ENCODE measurements around the gene NPAS3. TPM values are rescaled to one million over a fixed set of nuclear protein-coding genes. Genes with fewer than 3 reads are reported as not detected.

NPAS3 gene
- total and polyA plus RNA-seq, 2 of the 8 experiments (the other 6 are each of a cell fraction or from before 2014, with no cell fraction given): 0.11 to 0.60 TPM

DNA sequence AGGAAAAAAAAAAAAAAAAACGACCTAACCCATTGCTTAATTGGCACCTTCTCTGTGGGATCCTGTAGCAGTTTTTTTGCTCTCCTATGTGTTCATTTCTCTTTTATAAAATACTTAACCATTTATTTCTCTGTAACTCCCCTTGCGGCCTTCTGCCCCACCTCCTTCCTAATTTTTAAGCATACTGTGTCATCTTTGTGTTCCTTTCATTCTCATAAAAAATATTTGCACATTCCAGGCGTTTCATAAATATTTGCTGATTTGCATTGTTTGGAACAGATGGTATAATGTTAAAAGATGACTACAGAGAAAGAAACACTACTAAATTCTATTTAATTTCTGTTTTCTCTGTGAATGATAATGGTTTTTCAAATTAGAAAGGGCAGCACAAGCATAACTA is 77.9 kb downstream of the NPAS3 start:
- Histone ChIP-seq H3K27ac (ENCODE audit: low read depth, low read length) (no peak overlapping the region), H2BK5ac (ENCODE audit: low read depth, low read length) (no peak overlapping the region), H3K14ac (ENCODE audit: insufficient read length) (no peak overlapping the region), H2BK15ac (ENCODE audit: low read length) (no peak overlapping the region), H3K56ac (replicated peaks; ENCODE audit: insufficient read length, low read depth, low read length) (no peak overlapping the region), H3K4me1 (replicated peaks in 1 of 4; ENCODE audit: control insufficient read depth in 3 of 4, insufficient read depth in 4 of 4, low read length in 3 of 4) (no peaks in the 10 kb centered on the region), H3K4me3 (ENCODE audit: extremely low read depth in 1 of 4, insufficient read depth in 2 of 4, low read depth in 3 of 4, low read length in 4 of 4) (no peak overlapping the region), H2AK5ac (ENCODE audit: low read depth, low read length) (no peak overlapping the region), H3K23me2 (ENCODE audit: low read depth, low read length) (no peaks in the 10 kb centered on the region), H3K27me3 (replicated peaks in 1 of 4; ENCODE audit: control insufficient read depth in 3 of 4, extremely low read depth in 1 of 4, insufficient read depth in 3 of 4, low read length in 3 of 4) (no peaks in the 10 kb centered on the region), H4K91ac (replicated peaks; ENCODE audit: insufficient read length, low read length) (no peak overlapping the region), H2BK120ac (replicated peaks; ENCODE audit: low read depth, low read length) (no peak overlapping the region), H3K18ac (ENCODE audit: extremely low read depth, low read length) (no peak overlapping the region), H3K9ac (replicated peaks in 1 of 4; ENCODE audit: extremely low read depth in 1 of 4, low read depth in 3 of 4, low read length in 3 of 4) (no peak overlapping the region), H3K36me3 (ENCODE audit: control insufficient read depth in 2 of 4, insufficient read depth in 4 of 4, low read length in 3 of 4) (no peaks in the 10 kb centered on the region), H4K5ac (ENCODE audit: insufficient read length, low read depth, low read length) (no peak overlapping the region), H2BK12ac (ENCODE audit: low read depth, low read length) (no peak overlapping the region), H2BK20ac (ENCODE audit: low read length) (no peak overlapping the region), H3K4ac (replicated peaks; ENCODE audit: insufficient read length, low read depth, low read length) (no peak overlapping the region), H4K20me1 (replicated peaks in 1 of 2; ENCODE audit: control insufficient read depth in 1 of 2, insufficient read depth in 2 of 2, low read length in 2 of 2) (no peaks in the 10 kb centered on the region), H2AFZ (ENCODE audit: low read length) (no peak overlapping the region), H4K8ac (ENCODE audit: extremely low read depth, insufficient read depth, low read length) (no peak overlapping the region), H3K4me2 (ENCODE audit: insufficient read depth in 1 of 2, low read depth in 2 of 2, low read length in 2 of 2) (no peak overlapping the region), H3K79me2 (ENCODE audit: control insufficient read depth in 1 of 2, insufficient read depth in 2 of 2, low read length in 2 of 2) (no peaks in the 10 kb centered on the region), H3K9me3 (ENCODE audit: insufficient read depth in 2 of 2, low read depth in 1 of 2, low read length in 1 of 2) (no peaks in the 10 kb centered on the region), H3K79me1 (ENCODE audit: low read depth, low read length) (no peaks in the 10 kb centered on the region), H3K23ac (ENCODE audit: insufficient read length) (no peak overlapping the region)
- 76% methylated on average over 3 of the region's 3 CpGs; no CpG with 5 or more reads in 1 of the 2 experiments for WGBS, 2 experiments (ENCODE audit: extremely low coverage in 1 of 2, insufficient coverage in 1 of 2, insufficient read length in 1 of 2, insufficient replicate concordance in 2 of 2, low coverage in 1 of 2, low lambda C conversion rate in 2 of 2, missing lambda C conversion rate in 1 of 2)
- POLR2A ChIA-PET (ENCODE audit: partially characterized antibody): no interaction called here
- DNase-seq (ENCODE audit: low read depth in 1 of 2, low spot score in 2 of 2) (no peak), FAIRE-seq (no peak)
- CTCF ChIA-PET (ENCODE audit: partially characterized antibody): no interaction called here
- TF ChIP-seq POLR2A (IDR thresholded peaks at IDR 0.05; ENCODE audit: control extremely low read depth in 1 of 2, low read depth in 2 of 2, low read length in 2 of 2) (no peak), JUND (IDR thresholded peaks at IDR 0.05; ENCODE audit: low read length) (no peak), MAFK (IDR thresholded peaks at IDR 0.05; ENCODE audit: low read depth, low read length) (no peak), RAD21 (IDR thresholded peaks at IDR 0.05 in 1 of 2, conservative IDR thresholded peaks at IDR 0.05 in 1 of 2; ENCODE audit: low read depth in 2 of 2, low read length in 2 of 2) (no peak), SAP30 (IDR thresholded peaks at IDR 0.05; ENCODE audit: insufficient read depth, insufficient replicate concordance, low read length) (no peak), ASH2L (IDR thresholded peaks at IDR 0.05; ENCODE audit: low read length) (no peak), RXRA (IDR thresholded peaks at IDR 0.05; ENCODE audit: insufficient read depth, low read depth, low read length) (no peak), RNF2 (IDR thresholded peaks at IDR 0.05; ENCODE audit: borderline replicate concordance, low read depth, low read length, missing control alignments, poor library complexity, severe bottlenecking) (no peak), GABPA (IDR thresholded peaks at IDR 0.05; ENCODE audit: borderline replicate concordance, insufficient read depth, low read length) (no peak), JUN (IDR thresholded peaks at IDR 0.05; ENCODE audit: low read depth, low read length) (no peak), CREB1 (IDR thresholded peaks at IDR 0.05) (no peak)
- TF ChIP-seq, protein P1, sequence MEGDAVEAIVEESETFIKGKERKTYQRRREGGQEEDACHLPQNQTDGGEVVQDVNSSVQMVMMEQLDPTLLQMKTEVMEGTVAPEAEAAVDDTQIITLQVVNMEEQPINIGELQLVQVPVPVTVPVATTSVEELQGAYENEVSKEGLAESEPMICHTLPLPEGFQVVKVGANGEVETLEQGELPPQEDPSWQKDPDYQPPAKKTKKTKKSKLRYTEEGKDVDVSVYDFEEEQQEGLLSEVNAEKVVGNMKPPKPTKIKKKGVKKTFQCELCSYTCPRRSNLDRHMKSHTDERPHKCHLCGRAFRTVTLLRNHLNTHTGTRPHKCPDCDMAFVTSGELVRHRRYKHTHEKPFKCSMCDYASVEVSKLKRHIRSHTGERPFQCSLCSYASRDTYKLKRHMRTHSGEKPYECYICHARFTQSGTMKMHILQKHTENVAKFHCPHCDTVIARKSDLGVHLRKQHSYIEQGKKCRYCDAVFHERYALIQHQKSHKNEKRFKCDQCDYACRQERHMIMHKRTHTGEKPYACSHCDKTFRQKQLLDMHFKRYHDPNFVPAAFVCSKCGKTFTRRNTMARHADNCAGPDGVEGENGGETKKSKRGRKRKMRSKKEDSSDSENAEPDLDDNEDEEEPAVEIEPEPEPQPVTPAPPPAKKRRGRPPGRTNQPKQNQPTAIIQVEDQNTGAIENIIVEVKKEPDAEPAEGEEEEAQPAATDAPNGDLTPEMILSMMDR (IDR thresholded peaks at IDR 0.05; ENCODE audit: control extremely low read depth in 1 of 3, insufficient read depth in 1 of 3, low read depth in 1 of 3, low read length in 3 of 3): no peak

Data from H1 (cell line).